ENCODE measurements around the gene SETD1B. TPM values are rescaled to one million over a fixed set of nuclear protein-coding genes. Genes with fewer than 3 reads are reported as not detected.

Gene SETD1B
- total and polyA plus RNA-seq, 2 experiments from 2014 or later = 2.5 to 3.8 TPM

- Histone ChIP-seq H2AFZ (no peak overlapping the region), H3K4me1 (ENCODE audit: insufficient read depth) (peaks cover 15% of the 10 kb centered on the region), H3K9me2 (replicated peaks; ENCODE audit: insufficient read depth) (no peaks in the 10 kb centered on the region), H3K9me3 (ENCODE audit: low read depth) (no peaks in the 10 kb centered on the region), H3K4me2 (peak overlapping the region; percentile 10), H3K27ac (peak overlapping the region; percentile 73), H3K4me3 (no peak overlapping the region), H4K20me1 (ENCODE audit: insufficient read depth, poor library complexity, severe bottlenecking) (no peaks in the 10 kb centered on the region), H3K79me2 (no peaks in the 10 kb centered on the region), H3K36me3 (replicated peaks; ENCODE audit: insufficient read depth, low read depth) (no peaks in the 10 kb centered on the region), H3K27me3 (no peaks in the 10 kb centered on the region)
- no peak for DNase-seq (ENCODE audit: low spot score)
- 64% methylated on average over 9 of the region's 9 CpGs for WGBS (ENCODE audit: low lambda C conversion rate, missing lambda C conversion rate)
- TF ChIP-seq, protein P1, sequence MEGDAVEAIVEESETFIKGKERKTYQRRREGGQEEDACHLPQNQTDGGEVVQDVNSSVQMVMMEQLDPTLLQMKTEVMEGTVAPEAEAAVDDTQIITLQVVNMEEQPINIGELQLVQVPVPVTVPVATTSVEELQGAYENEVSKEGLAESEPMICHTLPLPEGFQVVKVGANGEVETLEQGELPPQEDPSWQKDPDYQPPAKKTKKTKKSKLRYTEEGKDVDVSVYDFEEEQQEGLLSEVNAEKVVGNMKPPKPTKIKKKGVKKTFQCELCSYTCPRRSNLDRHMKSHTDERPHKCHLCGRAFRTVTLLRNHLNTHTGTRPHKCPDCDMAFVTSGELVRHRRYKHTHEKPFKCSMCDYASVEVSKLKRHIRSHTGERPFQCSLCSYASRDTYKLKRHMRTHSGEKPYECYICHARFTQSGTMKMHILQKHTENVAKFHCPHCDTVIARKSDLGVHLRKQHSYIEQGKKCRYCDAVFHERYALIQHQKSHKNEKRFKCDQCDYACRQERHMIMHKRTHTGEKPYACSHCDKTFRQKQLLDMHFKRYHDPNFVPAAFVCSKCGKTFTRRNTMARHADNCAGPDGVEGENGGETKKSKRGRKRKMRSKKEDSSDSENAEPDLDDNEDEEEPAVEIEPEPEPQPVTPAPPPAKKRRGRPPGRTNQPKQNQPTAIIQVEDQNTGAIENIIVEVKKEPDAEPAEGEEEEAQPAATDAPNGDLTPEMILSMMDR (IDR thresholded peaks at IDR 0.05; ENCODE audit: poor library complexity) = no peak
- TF ChIP-seq EZH2 (IDR thresholded peaks at IDR 0.05; ENCODE audit: borderline replicate concordance) = no peak
- no peak for TF ChIP-seq EZH2phosphoT487 (IDR thresholded peaks at IDR 0.05; ENCODE audit: low read depth, severe bottlenecking, unreplicated experiment)
Measured at GRCh38 chr12:121770388-121770787, 33.4 kb upstream of the SETD1B start.

GRCh38 chr12:121770813-121771625 lies 32.8 kb upstream of the SETD1B start:
- H3K9me2 ChIP-seq (replicated peaks; ENCODE audit: insufficient read depth) = no peaks in the 10 kb centered on the region
- DNase-seq (ENCODE audit: low spot score) = no peak
- peak overlapping the region; percentile 10 for H3K4me2 ChIP-seq
- H3K9me3 ChIP-seq (ENCODE audit: low read depth) = no peaks in the 10 kb centered on the region
- no peak overlapping the region for H2AFZ ChIP-seq
- H3K27ac ChIP-seq = peak overlapping the region; percentile 73
- H3K4me1 ChIP-seq (ENCODE audit: insufficient read depth) = peaks cover 10% of the 10 kb centered on the region
- WGBS (ENCODE audit: low lambda C conversion rate, missing lambda C conversion rate) = 80% methylated on average over 25 of the region's 25 CpGs
- H4K20me1 ChIP-seq (ENCODE audit: insufficient read depth, poor library complexity, severe bottlenecking) = no peaks in the 10 kb centered on the region
- H3K4me3 ChIP-seq = no peak overlapping the region
- H3K36me3 ChIP-seq (replicated peaks; ENCODE audit: insufficient read depth, low read depth) = no peaks in the 10 kb centered on the region
- H3K79me2 ChIP-seq = no peaks in the 10 kb centered on the region
- TF ChIP-seq EZH2phosphoT487 (IDR thresholded peaks at IDR 0.05; ENCODE audit: low read depth, severe bottlenecking, unreplicated experiment) (no peak), EZH2 (IDR thresholded peaks at IDR 0.05; ENCODE audit: borderline replicate concordance) (no peak)
- TF ChIP-seq, protein P1 (IDR thresholded peaks at IDR 0.05; ENCODE audit: poor library complexity) = no peak
- H3K27me3 ChIP-seq = no peaks in the 10 kb centered on the region

DNA sequence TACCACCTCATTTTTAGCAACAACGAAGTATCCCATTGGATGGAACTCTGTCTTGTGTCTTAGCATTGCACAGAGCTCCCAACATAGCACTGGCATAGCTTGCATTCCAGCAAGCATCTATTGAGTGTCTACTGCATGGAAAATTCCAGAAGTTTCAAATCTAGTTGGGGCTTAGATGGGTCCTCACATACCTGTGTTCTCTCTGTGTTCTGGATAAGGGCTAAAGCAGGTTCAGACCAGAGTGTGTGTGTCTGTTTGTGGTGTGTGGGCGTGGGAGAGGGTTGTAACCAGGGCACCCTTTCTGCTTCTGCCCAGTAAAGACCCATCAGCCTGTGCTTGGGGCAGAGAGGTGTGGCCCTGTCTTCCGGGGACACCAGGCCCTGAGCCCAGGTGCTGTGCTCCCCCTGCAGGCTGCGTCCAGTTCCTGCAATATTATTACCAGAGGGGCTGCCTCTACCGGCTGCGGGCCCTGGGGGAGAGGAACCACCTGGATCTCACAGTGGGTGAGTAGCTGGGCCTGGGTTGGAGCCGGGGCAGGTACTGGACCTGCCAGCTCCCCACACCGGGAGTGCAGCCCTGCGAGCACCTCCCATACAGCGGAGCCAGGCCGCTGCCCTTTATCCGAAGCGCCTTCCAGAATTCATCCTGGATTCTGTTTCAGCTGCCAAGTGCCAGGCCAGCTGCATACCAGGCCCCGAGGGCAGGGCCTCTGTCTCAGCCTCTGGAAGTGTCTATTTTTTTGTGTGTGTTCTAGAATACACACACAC lies 30.6 kb upstream of the SETD1B start:
- Histone ChIP-seq H4K20me1 (ENCODE audit: insufficient read depth, poor library complexity, severe bottlenecking) (no peaks in the 10 kb centered on the region), H3K4me2 (no peak overlapping the region), H3K79me2 (no peaks in the 10 kb centered on the region), H3K4me3 (no peak overlapping the region), H3K27ac (no peak overlapping the region), H3K9me2 (replicated peaks; ENCODE audit: insufficient read depth) (no peaks in the 10 kb centered on the region), H3K27me3 (no peaks in the 10 kb centered on the region), H3K36me3 (replicated peaks; ENCODE audit: insufficient read depth, low read depth) (no peaks in the 10 kb centered on the region), H3K9me3 (ENCODE audit: low read depth) (no peaks in the 10 kb centered on the region), H3K4me1 (ENCODE audit: insufficient read depth) (peaks cover 10% of the 10 kb centered on the region), H2AFZ (no peak overlapping the region)
- peak; percentile 84 for DNase-seq (ENCODE audit: low spot score)
- TF ChIP-seq, protein P1 (IDR thresholded peaks at IDR 0.05; ENCODE audit: poor library complexity) = peak; percentile 76
- TF ChIP-seq EZH2 (IDR thresholded peaks at IDR 0.05; ENCODE audit: borderline replicate concordance) = no peak
- TF ChIP-seq EZH2phosphoT487 (IDR thresholded peaks at IDR 0.05; ENCODE audit: low read depth, severe bottlenecking, unreplicated experiment) = no peak
- 51% methylated on average over 14 of the region's 14 CpGs for WGBS (ENCODE audit: low lambda C conversion rate, missing lambda C conversion rate)
